ENCODE data around the gene SMYD3.

The SMYD3 gene

DNA sequence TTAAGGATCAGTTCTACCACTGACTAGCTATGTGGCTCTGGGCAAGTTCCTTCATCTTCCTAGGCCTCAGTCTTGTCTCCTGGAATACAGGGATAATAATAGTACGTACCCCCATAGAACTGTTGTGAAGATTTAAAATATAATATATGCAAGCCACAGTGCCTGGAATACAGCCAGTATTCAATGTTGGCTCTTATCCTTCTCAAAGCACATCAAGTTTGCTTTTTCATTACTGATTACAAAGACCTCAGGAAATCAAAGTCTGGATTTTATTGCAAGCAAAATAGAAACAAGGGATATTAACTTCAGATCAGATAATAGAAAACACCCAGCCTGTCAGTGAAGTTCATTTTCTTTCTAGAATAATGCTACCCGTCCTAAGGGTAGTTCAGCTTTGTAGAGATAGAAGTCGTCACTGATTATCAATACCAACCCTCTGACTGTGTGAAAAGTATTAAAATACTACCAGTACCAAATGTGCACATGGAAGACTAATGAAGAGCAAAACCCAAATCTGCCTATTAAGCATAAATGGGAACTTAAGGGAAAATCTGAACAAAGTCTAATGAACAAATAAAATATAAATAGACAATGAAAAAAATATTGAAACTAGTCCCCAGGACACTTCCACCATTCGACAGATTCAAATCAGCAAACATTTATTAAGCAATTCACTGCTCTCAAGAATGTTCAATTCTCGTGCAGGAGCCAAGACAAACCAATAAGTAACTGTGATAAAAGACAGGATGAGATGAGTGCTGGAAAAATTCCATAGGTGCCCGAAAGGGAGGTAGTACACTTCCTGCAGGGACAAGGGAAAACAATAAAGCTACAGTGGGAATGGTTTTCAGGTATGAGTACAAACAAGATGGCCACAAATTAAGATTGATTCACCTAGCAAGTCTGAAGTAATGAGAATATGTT lies 206.2 kb downstream of the SMYD3 start:
- H3K4me3 ChIP-seq (ENCODE audit: low read depth in 1 of 2, low read length in 2 of 2): no peak overlapping the region
- no peaks in the 10 kb centered on the region for H3K36me3 ChIP-seq (ENCODE audit: insufficient read depth, low read length)
- H3K9ac ChIP-seq (ENCODE audit: low read length): no peak overlapping the region
- H3K9me3 ChIP-seq (ENCODE audit: low read length): no peaks in the 10 kb centered on the region
- H3K27ac ChIP-seq (ENCODE audit: low read depth, low read length): no peak overlapping the region
- H3K27me3 ChIP-seq (ENCODE audit: control insufficient read depth in 1 of 2, insufficient read depth in 2 of 2, low read length in 2 of 2): no peaks in the 10 kb centered on the region
- no peaks in the 10 kb centered on the region for H3K4me1 ChIP-seq (ENCODE audit: insufficient read depth, low read length)

DNA sequence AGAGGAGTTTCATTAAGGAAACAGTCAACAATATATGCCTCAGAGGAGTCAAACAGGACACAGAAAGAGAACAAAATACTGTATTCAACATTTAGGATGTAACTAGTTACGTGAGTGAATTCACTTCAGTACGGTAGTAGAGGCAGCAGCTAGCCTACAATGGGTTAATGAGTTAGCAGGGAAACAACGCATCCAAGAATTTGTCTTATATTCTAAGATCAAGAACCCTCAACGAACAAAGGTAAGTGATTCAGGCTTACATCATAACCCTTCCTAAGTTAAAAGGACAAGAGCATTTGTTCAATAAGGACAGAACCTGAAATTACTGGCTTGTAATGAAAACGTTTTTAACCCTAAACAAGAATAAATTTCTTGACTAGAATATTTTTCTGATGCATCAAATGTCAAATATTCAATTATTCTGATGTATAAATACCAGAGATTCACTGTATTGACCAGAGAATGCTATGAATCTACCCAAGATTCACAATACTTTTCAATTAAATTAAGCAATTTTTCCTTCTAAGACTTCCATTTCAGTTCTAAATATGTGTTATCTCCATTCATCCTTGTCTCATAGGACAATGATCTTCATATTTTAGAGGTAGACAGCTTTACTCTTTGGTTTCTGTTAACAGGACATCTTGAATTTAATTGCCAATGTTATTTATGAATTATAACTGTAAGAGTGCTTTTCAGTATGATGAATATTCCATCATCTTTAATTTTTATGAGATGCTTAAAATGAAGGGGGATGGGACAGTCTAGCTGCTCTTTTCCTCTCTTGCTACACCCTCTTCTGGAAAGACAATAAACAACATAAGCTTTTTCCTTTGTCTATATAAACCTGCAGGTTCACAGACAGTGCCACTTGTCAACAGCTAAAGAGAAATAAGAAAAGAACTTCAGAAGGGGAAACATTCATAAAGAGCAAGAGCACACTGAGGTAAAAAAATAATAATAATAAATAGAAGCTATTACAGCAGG lies 209.5 kb downstream of the SMYD3 start:
- H3K4me1 ChIP-seq (ENCODE audit: insufficient read depth, low read length): no peaks in the 10 kb centered on the region
- no peaks in the 10 kb centered on the region for H3K9me3 ChIP-seq (ENCODE audit: low read length)
- H3K4me3 ChIP-seq (ENCODE audit: low read depth in 1 of 2, low read length in 2 of 2): no peak overlapping the region
- H3K27me3 ChIP-seq (ENCODE audit: control insufficient read depth in 1 of 2, insufficient read depth in 2 of 2, low read length in 2 of 2): no peaks in the 10 kb centered on the region
- no peaks in the 10 kb centered on the region for H3K36me3 ChIP-seq (ENCODE audit: insufficient read depth, low read length)
- H3K27ac ChIP-seq (ENCODE audit: low read depth, low read length): no peak overlapping the region
- no peak overlapping the region for H3K9ac ChIP-seq (ENCODE audit: low read length)

DNA sequence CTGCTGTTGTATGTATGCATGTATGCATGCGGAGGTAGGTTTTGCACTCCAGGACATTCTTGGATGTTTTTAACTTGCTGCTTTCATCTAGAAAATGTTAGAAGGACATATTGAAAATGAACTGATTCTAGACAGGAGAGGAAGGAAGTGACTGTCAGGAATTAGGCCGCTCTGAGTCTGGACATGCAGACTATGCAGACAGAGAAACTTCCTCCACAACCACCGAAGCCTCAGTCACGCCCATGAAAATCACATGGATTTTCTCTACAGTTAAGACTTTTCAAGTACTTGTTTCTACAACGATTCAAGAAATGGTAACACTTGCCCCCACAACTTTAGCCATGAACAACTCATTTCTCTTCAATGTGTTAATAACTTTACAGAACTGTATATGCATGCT lies 211.1 kb downstream of the SMYD3 start:
- no peak overlapping the region for H3K9ac ChIP-seq (ENCODE audit: low read length)
- no peaks in the 10 kb centered on the region for H3K27me3 ChIP-seq (ENCODE audit: control insufficient read depth in 1 of 2, insufficient read depth in 2 of 2, low read length in 2 of 2)

DNA sequence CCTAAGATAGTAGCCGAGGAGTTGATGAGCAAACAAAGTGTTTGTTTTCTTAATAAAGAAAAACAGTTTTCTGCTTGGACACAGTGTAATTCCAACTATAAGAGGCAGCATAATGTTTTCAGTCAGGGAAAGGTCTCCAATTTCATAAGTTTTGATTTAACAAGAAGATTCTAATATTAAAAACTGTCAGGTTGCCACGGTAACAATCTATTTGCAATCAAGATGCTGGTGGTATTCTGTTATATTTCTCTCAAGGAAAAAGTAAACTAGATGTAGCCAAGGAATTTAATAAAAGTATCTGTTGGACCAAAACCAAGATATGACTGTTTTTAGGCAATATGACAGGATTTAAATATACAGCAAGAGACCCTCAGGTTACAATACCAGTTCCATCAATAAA lies 211.7 kb downstream of the SMYD3 start:
- Histone ChIP-seq H3K27ac (ENCODE audit: low read depth, low read length) (no peak overlapping the region), H3K9me3 (ENCODE audit: low read length) (no peaks in the 10 kb centered on the region), H3K36me3 (ENCODE audit: insufficient read depth, low read length) (no peaks in the 10 kb centered on the region), H3K4me3 (ENCODE audit: low read depth in 1 of 2, low read length in 2 of 2) (no peak overlapping the region), H3K27me3 (ENCODE audit: control insufficient read depth in 1 of 2, insufficient read depth in 2 of 2, low read length in 2 of 2) (no peaks in the 10 kb centered on the region), H3K9ac (ENCODE audit: low read length) (no peak overlapping the region), H3K4me1 (ENCODE audit: insufficient read depth, low read length) (no peaks in the 10 kb centered on the region)

More for the DNA sequence above, 211.1 kb downstream of the SMYD3 start:
- H3K4me1 ChIP-seq (ENCODE audit: insufficient read depth, low read length): no peaks in the 10 kb centered on the region
- H3K36me3 ChIP-seq (ENCODE audit: insufficient read depth, low read length): no peaks in the 10 kb centered on the region
- no peak overlapping the region for H3K4me3 ChIP-seq (ENCODE audit: low read depth in 1 of 2, low read length in 2 of 2)
- no peak overlapping the region for H3K27ac ChIP-seq (ENCODE audit: low read depth, low read length)
- H3K9me3 ChIP-seq (ENCODE audit: low read length): no peaks in the 10 kb centered on the region

DNA sequence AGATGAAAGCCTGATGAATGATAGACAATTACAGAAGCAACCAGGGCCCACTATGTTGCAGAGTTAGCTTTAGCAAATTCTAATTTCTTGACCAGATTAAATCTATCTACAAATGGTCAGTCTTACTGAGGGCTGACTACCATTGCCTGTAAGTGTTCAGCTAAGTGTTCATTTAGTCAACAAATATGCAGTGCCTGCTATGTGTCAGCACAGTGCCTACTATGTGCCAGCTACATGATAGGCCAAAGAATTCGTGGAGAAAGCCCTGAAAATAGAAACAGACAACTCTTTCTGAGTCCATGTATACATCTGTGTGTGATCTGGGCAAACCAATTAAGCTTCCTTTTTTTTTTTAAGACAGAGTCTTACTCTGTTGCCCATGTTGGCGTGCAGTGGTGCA lies 212.8 kb downstream of the SMYD3 start:
- H3K9me3 ChIP-seq (ENCODE audit: low read length): no peaks in the 10 kb centered on the region
- no peak overlapping the region for H3K27ac ChIP-seq (ENCODE audit: low read depth, low read length)
- H3K4me3 ChIP-seq (ENCODE audit: low read depth in 1 of 2, low read length in 2 of 2): no peak overlapping the region
- no peaks in the 10 kb centered on the region for H3K36me3 ChIP-seq (ENCODE audit: insufficient read depth, low read length)
- H3K9ac ChIP-seq (ENCODE audit: low read length): no peak overlapping the region
- no peaks in the 10 kb centered on the region for H3K4me1 ChIP-seq (ENCODE audit: insufficient read depth, low read length)
- no peaks in the 10 kb centered on the region for H3K27me3 ChIP-seq (ENCODE audit: control insufficient read depth in 1 of 2, insufficient read depth in 2 of 2, low read length in 2 of 2)

DNA sequence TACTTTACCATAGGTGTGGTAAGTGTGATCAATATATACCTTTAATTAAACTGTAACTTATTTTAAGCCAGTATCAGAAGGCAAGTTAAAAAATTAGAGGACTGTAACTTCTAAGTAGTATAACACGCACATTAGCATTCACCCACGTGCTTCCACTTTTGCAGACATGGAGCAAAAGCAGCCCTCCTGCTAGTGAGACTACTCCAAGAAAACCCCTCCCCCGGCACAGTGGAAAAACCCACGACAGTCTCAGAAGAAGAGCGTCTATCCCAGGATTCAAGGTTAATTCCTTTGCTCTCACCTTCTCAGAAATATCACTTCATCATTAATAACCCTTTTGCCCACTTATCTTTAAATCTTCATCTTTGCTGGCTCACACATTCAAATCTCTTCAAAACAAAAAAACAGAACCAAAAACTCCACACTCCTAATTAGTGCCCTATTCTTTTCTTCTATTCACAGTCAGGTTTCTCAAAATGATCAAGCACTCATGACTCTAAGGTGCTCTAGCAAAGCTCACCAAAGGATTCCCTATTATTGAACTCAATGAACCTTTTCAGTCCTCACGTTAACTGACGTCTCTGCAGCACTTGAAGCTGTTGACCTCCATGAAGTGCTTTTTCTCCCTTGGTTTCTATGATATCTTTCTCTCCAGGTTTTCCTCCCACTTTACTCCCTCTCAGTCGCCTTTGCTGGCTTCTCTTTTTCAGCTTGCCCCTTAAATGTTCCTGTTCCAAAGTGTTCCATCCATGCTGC lies 213.5 kb downstream of the SMYD3 start:
- H3K4me1 ChIP-seq (ENCODE audit: insufficient read depth, low read length): no peaks in the 10 kb centered on the region
- no peak overlapping the region for H3K9ac ChIP-seq (ENCODE audit: low read length)
- no peak overlapping the region for H3K4me3 ChIP-seq (ENCODE audit: low read depth in 1 of 2, low read length in 2 of 2)
- H3K27ac ChIP-seq (ENCODE audit: low read depth, low read length): no peak overlapping the region
- no peaks in the 10 kb centered on the region for H3K27me3 ChIP-seq (ENCODE audit: control insufficient read depth in 1 of 2, insufficient read depth in 2 of 2, low read length in 2 of 2)
- H3K9me3 ChIP-seq (ENCODE audit: low read length): no peaks in the 10 kb centered on the region
- H3K36me3 ChIP-seq (ENCODE audit: insufficient read depth, low read length): no peaks in the 10 kb centered on the region

DNA sequence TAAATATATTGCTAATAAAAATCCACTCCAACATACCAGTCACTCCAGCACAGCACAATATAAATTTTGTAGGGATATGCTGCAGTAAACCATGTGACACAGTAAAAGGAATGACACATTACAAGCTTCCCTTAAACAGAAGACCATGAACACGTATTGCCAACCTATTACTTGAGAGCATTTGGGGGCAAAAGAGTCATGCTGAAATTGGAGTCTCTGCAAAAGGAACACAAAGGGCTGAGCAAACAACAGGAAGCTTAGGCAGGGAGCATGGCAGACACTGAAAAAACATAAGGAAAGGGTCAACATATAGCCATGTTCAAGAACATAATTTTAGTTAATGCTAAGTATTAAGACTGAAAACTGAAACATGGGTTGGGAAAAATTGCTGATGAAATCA lies 214.5 kb downstream of the SMYD3 start:
- Histone ChIP-seq H3K36me3 (ENCODE audit: insufficient read depth, low read length) (no peaks in the 10 kb centered on the region), H3K27me3 (ENCODE audit: control insufficient read depth in 1 of 2, insufficient read depth in 2 of 2, low read length in 2 of 2) (no peaks in the 10 kb centered on the region), H3K9ac (ENCODE audit: low read length) (no peak overlapping the region), H3K9me3 (ENCODE audit: low read length) (no peaks in the 10 kb centered on the region), H3K4me3 (ENCODE audit: low read depth in 1 of 2, low read length in 2 of 2) (no peak overlapping the region), H3K27ac (ENCODE audit: low read depth, low read length) (no peak overlapping the region), H3K4me1 (ENCODE audit: insufficient read depth, low read length) (no peaks in the 10 kb centered on the region)

DNA sequence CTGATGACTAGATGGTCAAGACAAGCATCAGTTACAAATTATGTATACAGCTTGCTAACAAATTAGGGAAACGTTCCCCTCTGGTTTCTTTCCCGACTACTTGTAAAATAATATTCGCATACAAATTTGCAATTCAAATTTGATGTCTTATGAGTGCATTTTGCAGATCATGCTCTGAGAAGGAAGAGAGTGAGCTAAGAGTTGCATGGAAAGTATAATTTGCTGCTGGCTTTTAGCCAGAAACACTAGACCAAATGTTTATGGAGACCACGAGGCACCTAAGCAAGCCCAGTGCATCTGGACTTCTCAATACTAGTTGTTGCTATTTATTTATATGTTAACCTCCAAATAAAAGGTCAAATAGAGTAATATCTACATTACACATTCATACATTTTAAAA lies 216.0 kb downstream of the SMYD3 start:
- Histone ChIP-seq H3K36me3 (ENCODE audit: insufficient read depth, low read length) (no peaks in the 10 kb centered on the region), H3K4me3 (ENCODE audit: low read depth in 1 of 2, low read length in 2 of 2) (no peak overlapping the region), H3K27ac (ENCODE audit: low read depth, low read length) (no peak overlapping the region), H3K9ac (ENCODE audit: low read length) (no peak overlapping the region), H3K27me3 (ENCODE audit: control insufficient read depth in 1 of 2, insufficient read depth in 2 of 2, low read length in 2 of 2) (no peaks in the 10 kb centered on the region), H3K9me3 (ENCODE audit: low read length) (no peaks in the 10 kb centered on the region), H3K4me1 (ENCODE audit: insufficient read depth, low read length) (no peaks in the 10 kb centered on the region)

DNA sequence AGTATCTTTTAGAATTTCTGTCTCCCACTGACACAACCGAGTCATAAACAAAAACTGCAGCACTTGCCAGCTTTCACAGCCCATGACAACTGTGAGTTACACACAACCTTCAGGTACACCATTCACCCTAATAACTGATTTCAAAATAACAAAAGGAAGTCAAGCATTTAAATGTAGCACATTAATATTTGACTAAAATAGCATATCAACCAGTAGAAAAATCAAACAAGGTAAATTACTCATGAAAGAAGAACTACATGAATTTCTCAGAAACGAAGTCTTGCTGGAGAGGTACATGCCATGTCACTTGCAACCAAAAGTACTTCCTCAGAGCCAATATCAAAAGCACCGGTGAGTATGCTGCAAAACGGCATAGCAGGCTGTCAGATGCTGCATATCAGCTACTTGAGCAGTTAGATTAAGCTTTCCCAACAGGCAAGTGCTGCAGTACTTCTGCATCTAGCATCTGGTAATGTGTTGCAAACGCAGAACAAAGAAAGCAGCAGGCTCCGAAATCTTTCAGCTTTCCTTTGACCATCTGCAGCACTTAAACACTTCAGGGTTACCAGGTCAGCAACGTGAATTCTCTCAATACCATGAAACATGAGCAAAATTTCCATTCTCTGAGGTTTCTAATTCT lies 223.2 kb downstream of the SMYD3 start:
- Histone ChIP-seq H3K4me1 (ENCODE audit: insufficient read depth, low read length) (no peaks in the 10 kb centered on the region), H3K27ac (ENCODE audit: low read depth, low read length) (no peak overlapping the region), H3K4me3 (ENCODE audit: low read depth in 1 of 2, low read length in 2 of 2) (no peak overlapping the region), H3K36me3 (ENCODE audit: insufficient read depth, low read length) (no peaks in the 10 kb centered on the region), H3K27me3 (ENCODE audit: control insufficient read depth in 1 of 2, insufficient read depth in 2 of 2, low read length in 2 of 2) (no peaks in the 10 kb centered on the region), H3K9me3 (ENCODE audit: low read length) (no peaks in the 10 kb centered on the region), H3K9ac (ENCODE audit: low read length) (no peak overlapping the region)

DNA sequence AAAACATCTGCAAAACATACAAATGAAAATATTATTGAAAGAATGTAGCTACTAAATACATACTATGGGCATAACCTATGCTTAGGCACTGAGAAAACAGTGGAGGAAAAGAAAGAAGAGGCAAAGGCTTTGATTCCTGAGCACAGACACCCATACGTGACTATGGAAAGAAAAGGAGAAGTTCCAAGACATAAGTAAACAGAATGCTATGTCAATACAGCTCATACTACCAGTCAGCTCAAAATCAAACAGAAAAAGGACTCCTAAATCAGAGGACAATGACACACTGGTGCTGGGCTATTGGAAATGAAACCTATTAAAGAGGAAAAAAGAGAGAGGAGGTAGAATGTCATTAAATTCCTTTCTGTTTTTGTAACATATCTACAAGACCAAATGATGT lies 225.4 kb downstream of the SMYD3 start:
- no peak overlapping the region for H3K9ac ChIP-seq (ENCODE audit: low read length)
- no peaks in the 10 kb centered on the region for H3K36me3 ChIP-seq (ENCODE audit: insufficient read depth, low read length)
- H3K27me3 ChIP-seq (ENCODE audit: control insufficient read depth in 1 of 2, insufficient read depth in 2 of 2, low read length in 2 of 2): no peaks in the 10 kb centered on the region

More for the DNA sequence above, 225.4 kb downstream of the SMYD3 start:
- Histone ChIP-seq H3K9me3 (ENCODE audit: low read length) (no peaks in the 10 kb centered on the region), H3K27ac (ENCODE audit: low read depth, low read length) (no peak overlapping the region), H3K4me1 (ENCODE audit: insufficient read depth, low read length) (no peaks in the 10 kb centered on the region), H3K4me3 (ENCODE audit: low read depth in 1 of 2, low read length in 2 of 2) (no peak overlapping the region)
